Posterior vena cava (tissue), 2 donors: ENCODE results near the gene TDP2. TPM values are rescaled to one million over a fixed set of nuclear protein-coding genes. Genes with fewer than 3 reads are reported as not detected.
A peak's percentile ranks its signal among the peaks of the same experiment; 100 is the strongest.
"Not testable (repeated sequence)": the region's sequence is repeated elsewhere in the genome, so short reads cannot be mapped to it uniquely, and the experiment has no call there.

Experiments used
- DNase-seq: peaks from one replicate; pipeline ENCODE4 v3.0.0-alpha.2; 2020; ENCODE audit warnings: low spot score
- intact Hi-C, 2 donors: fragments of 100-400 bp; cut with DNase I; formaldehyde crosslinking; loops; one replicate each; pipeline versions ENCODE4 v1.14.1 to v1.14.2; 2022 to 2023
- long read RNA-seq, 2 donors: library from polyadenylated mRNA; unstranded; transcript quantifications; one replicate each; pipeline ENCODE4 v2.0.0, GENCODE V29; 2020 to 2021
- total RNA-seq, 2 donors: library from RNA; stranded (reverse); fragmentation: NEBNext Ultra II Directional; extraction: Animal tissue kit (Norgen Biotek cat#: 25700); gene quantifications; one replicate each; pipeline ENCODE4 v1.2.1, GENCODE V29; 2021
- donor health status: DM: yes; HTN: yes; CAD: no.
- donor health status: DM: yes; HTN: yes; CAD: no.

Gene TDP2
- 10 to 100 TPM; 25.8 to 32.8 TPM for total RNA-seq
- long read RNA-seq, donor 1, transcript TDP2-202 (7 exons, 2,071 nt) = major isoform, 8 of 10 reads
- long read RNA-seq, donor 1, partial matches to known transcripts = 1 of 10 reads
- long read RNA-seq, donor 1, other reads (novel, unspliced or antisense) = 1 of 10 reads
- long read RNA-seq, donor 2, transcript TDP2-202 (7 exons, 2,071 nt) = major isoform, 19 of 25 reads
- long read RNA-seq, donor 2, partial matches to known transcripts = 5 of 25 reads
- long read RNA-seq, donor 2, other reads (novel, unspliced or antisense) = 1 of 25 reads

DNA sequence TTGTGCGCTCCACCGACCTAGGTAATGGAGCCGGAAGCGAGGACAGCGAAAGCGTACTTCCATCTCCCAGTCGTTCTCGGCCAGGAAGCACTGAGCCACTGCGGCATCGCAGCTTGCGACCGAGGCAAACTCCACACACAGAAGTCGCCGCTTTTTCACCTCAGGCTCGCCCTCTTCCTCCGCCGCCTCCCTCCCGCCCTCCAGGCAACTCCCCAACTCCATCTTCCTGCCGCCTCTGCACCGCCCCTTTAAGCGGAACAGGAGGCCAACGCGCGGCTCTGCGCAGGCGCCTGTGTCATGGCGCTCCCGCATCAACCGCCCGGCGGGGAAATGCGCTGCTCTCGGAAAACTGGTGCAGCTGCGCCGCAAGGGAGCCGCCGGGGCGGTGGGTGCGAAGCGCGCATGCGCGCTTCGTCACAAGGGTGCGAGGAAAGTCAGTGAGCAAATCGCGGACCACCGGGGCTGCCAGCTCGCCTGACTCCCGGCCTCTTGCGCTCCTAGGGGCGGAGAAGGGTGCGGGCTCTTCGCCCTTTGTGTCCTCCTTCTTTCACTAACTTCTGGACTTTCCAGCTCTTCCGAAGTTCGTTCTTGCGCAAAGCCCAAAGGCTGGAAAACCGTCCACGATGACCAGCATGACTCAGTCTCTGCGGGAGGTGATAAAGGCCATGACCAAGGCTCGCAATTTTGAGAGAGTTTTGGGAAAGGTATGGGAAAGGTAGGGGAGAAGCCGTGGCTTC lies at the start of gene TDP2, which contains the start of gene ACOT13:
Gene TDP2, minus strand, starts transcription at position 259 of the 737 bp plus-strand sequence. Its CDS starts 37 bp downstream, at position 222.
Gene ACOT13, plus strand, starts transcription at position 437 of the 737 bp plus-strand sequence. Its CDS starts 187 bp downstream, at position 624.
- intact Hi-C loops = no loop called here
- peak; percentile 99 for DNase-seq

- no peak for DNase-seq
- intact Hi-C loops = loop anchor here in 1 of 2 donors (10.0 kb wide), 1 partner anchor 364 kb away; no protein-coding TSS in a partner anchor
Observed at GRCh38 chr6:24710519-24711303, 44.0 kb upstream of the TDP2 start.

GRCh38 chr6:24709014-24709711 lies 42.5 kb upstream of the TDP2 start:
- intact Hi-C loops = no loop called here
- DNase-seq = no peak

DNA sequence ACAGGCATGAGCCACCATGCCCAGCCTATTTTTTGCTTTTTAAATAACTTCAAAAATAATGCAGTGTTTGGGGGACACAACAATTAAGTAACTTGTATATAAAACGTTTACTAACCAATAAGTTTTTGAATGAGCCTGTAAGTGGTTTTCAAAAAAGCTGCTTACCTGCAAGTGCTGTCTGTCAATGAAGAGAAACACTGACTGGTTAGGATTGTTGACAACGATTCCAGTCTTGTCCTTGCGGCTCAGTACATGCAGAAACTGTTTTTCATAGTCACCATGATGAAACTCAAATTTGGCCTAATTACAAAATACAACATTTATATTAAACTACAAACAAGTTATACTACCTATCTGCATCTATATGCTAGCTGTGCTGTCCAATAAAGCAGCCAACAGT lies 41.9 kb upstream of the TDP2 start:
- intact Hi-C loops = no loop called here
- no peak for DNase-seq

GRCh38 chr6:24704468-24704867 lies 37.8 kb upstream of the TDP2 start:
- intact Hi-C loops = no loop called here
- no peak for DNase-seq

- intact Hi-C loops = no loop called here
Observed at GRCh38 chr6:24702720-24703282, 36.1 kb upstream of the TDP2 start.

DNA sequence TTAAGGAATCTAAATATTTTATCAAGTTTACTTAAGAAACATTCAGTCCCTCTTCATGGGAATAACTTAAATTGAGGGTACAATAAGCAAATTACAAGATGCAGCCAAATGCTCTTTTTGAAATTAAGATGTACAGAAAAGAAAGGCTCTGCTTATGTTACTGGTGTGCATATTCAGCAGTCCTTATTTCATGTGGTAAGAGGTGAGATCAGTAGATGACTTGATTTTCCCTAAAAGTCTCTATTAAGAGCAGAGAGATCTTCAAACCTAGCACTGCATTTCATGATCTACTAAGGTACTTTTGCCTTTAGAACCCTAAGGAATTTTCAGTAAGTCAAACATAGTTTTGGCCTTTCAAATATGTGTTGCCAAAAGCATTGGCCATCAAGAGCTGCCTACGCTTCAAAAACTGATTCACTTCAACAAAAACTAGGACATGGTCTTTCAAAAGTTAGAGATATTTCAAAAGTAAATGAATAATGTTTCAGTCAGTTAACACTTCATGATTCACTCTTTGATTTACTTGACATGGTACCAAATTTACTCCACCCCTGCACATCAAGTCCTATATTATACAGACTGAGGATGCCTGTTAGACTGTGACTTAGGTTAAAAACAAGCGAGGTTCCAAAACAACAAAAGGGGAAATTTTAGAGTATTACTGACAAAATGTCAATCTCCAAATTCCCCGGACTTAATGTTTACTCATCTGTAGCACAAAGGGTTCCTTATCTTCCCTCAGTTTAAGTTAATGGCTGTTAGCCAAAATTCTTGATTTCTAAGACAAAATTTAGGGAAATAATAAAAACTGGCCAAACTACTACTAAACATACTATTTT lies 33.0 kb upstream of the TDP2 start:
- intact Hi-C loops = loop anchor here in 1 of 2 donors (10.0 kb wide), 1 partner anchor 115 kb away; no protein-coding TSS in a partner anchor

More at GRCh38 chr6:24702720-24703282, 36.1 kb upstream of the TDP2 start:
- DNase-seq = no peak

DNA sequence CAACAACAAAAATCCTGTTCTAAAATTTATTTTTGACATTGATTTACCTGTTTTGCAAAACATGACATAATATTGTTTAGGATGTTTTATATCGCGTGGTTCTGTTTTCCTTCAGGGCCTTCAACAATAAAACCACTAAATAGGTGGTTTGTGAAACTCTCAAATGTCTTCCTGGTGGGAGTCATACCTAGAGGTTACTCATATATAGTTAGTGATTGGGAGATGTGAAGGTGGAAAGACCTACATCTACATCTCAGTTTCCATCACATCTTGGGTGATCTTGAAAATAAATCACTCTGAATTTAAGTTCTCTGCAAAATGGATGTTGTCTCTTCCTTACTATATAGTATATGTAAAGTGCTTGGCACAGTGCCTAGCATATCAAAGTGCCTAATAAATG lies 29.4 kb upstream of the TDP2 start:
- intact Hi-C loops = loop anchor here in 1 of 2 donors (10.0 kb wide), 1 partner anchor 111 kb away; no protein-coding TSS in a partner anchor
- no peak for DNase-seq

More for the DNA sequence above, 33.0 kb upstream of the TDP2 start:
- DNase-seq = no peak

- intact Hi-C loops = loop anchor here in 1 of 2 donors (10.0 kb wide), 1 partner anchor 111 kb away; no protein-coding TSS in a partner anchor
Observed at GRCh38 chr6:24695635-24696034, 28.9 kb upstream of the TDP2 start.

GRCh38 chr6:24694198-24694597 lies 27.5 kb upstream of the TDP2 start:
- intact Hi-C loops = loop anchor here (5.0 to 10.0 kb wide), 2 partner anchors 109 to 112 kb away; no protein-coding TSS in a partner anchor
- DNase-seq = no peak

More at GRCh38 chr6:24695635-24696034, 28.9 kb upstream of the TDP2 start:
- DNase-seq = not testable (repeated sequence)

- DNase-seq = no peak
- intact Hi-C loops = loop anchor here (5.0 to 10.0 kb wide), 2 partner anchors 108 to 111 kb away; no protein-coding TSS in a partner anchor
Observed at GRCh38 chr6:24692848-24693592, 26.3 kb upstream of the TDP2 start.

DNA sequence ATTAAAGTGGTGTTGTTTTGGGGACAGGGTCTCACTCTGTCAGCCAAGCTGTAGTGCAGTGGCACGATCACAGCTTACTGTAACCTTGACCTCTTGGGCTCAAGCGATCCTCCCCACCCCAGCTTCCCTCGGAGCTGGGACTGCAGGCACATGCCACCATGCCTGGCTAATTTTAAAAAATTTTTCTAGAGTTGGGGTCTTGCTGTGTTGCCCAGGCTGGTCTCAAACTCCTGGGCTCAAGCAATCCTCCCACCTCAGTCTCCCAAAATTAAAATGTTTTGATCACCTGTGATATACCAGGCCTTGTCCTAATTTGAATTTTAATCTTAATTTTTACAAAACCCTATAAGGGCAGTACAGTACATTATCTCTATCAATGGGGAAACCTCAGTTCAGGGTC lies 25.7 kb upstream of the TDP2 start:
- intact Hi-C loops = loop anchor here (5.0 to 10.0 kb wide), 2 partner anchors 108 to 110 kb away; no protein-coding TSS in a partner anchor
- DNase-seq = no peak

DNA sequence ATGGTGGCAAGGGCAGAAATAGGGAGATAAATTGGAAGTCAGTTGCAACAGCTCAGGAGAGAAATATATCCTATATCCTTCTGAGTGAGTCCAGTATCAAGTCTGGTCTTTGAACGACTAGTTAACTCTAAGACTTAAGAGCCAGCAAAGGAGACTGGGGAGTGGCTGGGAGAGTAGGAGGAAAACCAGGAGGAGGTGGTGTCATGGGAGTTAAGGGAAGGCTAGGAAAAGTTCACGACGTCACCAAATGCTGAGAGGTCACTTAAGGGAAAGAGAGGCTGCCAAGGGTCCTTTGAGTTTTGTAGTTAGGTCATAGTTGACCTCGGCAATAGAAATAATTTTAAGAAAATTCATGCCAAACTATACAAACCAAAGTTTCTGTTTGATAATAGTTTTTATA lies 25.3 kb upstream of the TDP2 start:
- intact Hi-C loops = loop anchor here (5.0 to 10.0 kb wide), 2 partner anchors 107 to 110 kb away; no protein-coding TSS in a partner anchor
- no peak for DNase-seq

DNA sequence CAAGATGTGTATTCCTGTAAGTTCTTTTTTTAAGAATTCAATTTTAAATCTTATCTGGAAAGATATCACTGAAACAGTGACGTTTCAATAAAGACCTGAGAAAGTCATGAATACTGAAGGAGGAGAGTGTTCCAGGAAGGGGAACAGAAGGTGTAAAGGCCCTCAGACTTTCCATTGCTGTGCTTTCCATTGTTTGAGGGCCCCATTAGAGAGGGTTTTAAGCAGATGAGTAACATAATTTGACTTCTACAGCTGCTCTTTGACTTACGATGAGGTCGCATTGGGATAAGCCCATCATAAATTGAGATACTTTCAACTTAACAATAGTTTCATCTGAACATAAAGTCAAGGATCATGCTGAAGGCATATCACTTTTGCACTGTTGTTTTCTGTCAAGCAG lies 24.9 kb upstream of the TDP2 start:
- no peak for DNase-seq

DNA sequence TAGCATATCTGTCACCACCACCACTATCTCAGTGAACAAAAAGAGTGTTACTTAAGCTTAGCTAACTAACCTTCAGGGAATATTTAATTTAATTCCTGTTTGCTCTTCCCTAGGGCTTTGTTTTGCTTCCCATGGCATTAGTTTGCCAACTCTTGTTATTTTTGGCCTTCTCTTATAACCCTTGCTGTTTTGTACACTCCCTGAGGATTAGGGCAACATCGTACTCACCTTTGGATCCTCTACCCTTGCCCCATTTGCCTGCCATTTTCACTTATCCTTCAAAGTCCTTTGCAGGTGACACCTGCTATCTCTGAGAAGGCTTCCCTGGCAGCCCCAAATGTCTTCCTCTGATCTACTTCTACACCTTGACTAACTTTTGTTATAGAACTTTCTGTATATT lies 23.9 kb upstream of the TDP2 start:
- intact Hi-C loops = loop anchor here (5.0 to 10.0 kb wide), 2 partner anchors 106 to 108 kb away; no protein-coding TSS in a partner anchor
- DNase-seq = no peak

More for the DNA sequence above, 24.9 kb upstream of the TDP2 start:
- intact Hi-C loops = loop anchor here (5.0 to 10.0 kb wide), 2 partner anchors 107 to 109 kb away; no protein-coding TSS in a partner anchor

GRCh38 chr6:24689964-24690363 lies 23.3 kb upstream of the TDP2 start:
- intact Hi-C loops = loop anchor here (5.0 to 10.0 kb wide), 2 partner anchors 105 to 108 kb away; no protein-coding TSS in a partner anchor
- DNase-seq = no peak
